B cell (primary cell): Measurements from ENCODE around the gene UBALD2. TPM values are rescaled to one million over a fixed set of nuclear protein-coding genes. Genes with fewer than 3 reads are reported as not detected.

ENCODE experiments used
- ATAC-seq: fragments of 200-7000 bp; cut with Tn5 transposase; one replicate; pipeline ENCODE4 v1.10.0; 2021; ENCODE audit warnings: low read depth, mild to moderate bottlenecking, moderate number of reproducible peaks, moderate library complexity
- CTCF ChIA-PET: fragments of 350-600 bp; sonication (Branson Sonifier 250); formaldehyde crosslinking; loops from one replicate; lab custom pipeline; 2021; ENCODE audit warnings: antibody characterized with exemption, inconsistent platforms; lab: Charles Lee
- POLR2A ChIA-PET: fragments of 350-600 bp; sonication (Branson Sonifier 250); formaldehyde crosslinking; loops from one replicate; lab custom pipeline; 2021; ENCODE audit warnings: antibody characterized with exemption; lab: Charles Lee
- DNase-seq: peaks from one replicate; pipeline ENCODE4 v3.0.0; 2013
- H2AFZ ChIP-seq: 2 replicates; pipeline ENCODE4 v1.6.1; 2012; ENCODE audit warnings: mild to moderate bottlenecking, low read depth, low read length; ENCODE audit not compliant: insufficient read depth, poor library complexity, severe bottlenecking
- H3K27ac ChIP-seq, 2 donors: 1 replicate in 1 of 2; 2 replicates in 1 of 2; pipeline ENCODE4 v1.5.1; 2012 to 2013; ENCODE audit warnings: low read length in 2 of 2, mild to moderate bottlenecking in 2 of 2, moderate library complexity in 1 of 2
- H3K27me3 ChIP-seq, 4 experiments: fragments of 200-600 bp in 1 of 4; sonication (generic) in 1 of 4; replicated peaks in 1 of 4; 1 replicate in 2 of 4; 2 replicates in 2 of 4; pipeline versions ENCODE4 v1.6.1 to v1.7.0; 2013 to 2016; ENCODE audit warnings: low read length in 3 of 4, mild to moderate bottlenecking in 2 of 4, mixed read lengths in 1 of 4, moderate library complexity in 1 of 4; ENCODE audit not compliant: insufficient read depth in 4 of 4, control insufficient read depth in 3 of 4; ENCODE audit errors: control extremely low read depth in 1 of 4
- H3K36me3 ChIP-seq, 2 experiments: replicated peaks in 1 of 2; 1 replicate in 1 of 2; 2 replicates in 1 of 2; pipeline versions ENCODE4 v1.6.1 to v1.7.1; 2013; ENCODE audit warnings: low read length in 1 of 2; ENCODE audit not compliant: insufficient read depth in 2 of 2, control insufficient read depth in 1 of 2; ENCODE audit errors: control extremely low read depth in 1 of 2, extremely low read depth in 1 of 2
- H3K4me1 ChIP-seq, 2 donors: fragments of 200-600 bp in 1 of 2; sonication (generic) in 1 of 2; 1 replicate in 1 of 2; 2 replicates in 1 of 2; pipeline versions ENCODE4 v1.5.1 to v1.6.1; 2013 to 2017; ENCODE audit warnings: low read length in 2 of 2; ENCODE audit not compliant: control insufficient read depth in 2 of 2, insufficient read depth in 2 of 2
- H3K4me2 ChIP-seq: replicated peaks from 2 replicates; pipeline ENCODE3; 2012; ENCODE audit warnings: mild to moderate bottlenecking, low read depth, low read length; ENCODE audit not compliant: poor library complexity, severe bottlenecking
- H3K4me3 ChIP-seq, 5 experiments: fragments of 200-600 bp in 1 of 5; sonication (generic) in 1 of 5; 1 replicate in 3 of 5; 2 replicates in 2 of 5; pipeline versions ENCODE4 v1.5.1 to v1.7.0; 2011 to 2016; ENCODE audit warnings: low read length in 4 of 5, mild to moderate bottlenecking in 4 of 5, low read depth in 2 of 5, control low read depth in 1 of 5, moderate library complexity in 1 of 5; ENCODE audit not compliant: insufficient read depth in 1 of 5; ENCODE audit errors: control extremely low read depth in 1 of 5, extremely low read depth in 1 of 5
- H3K79me2 ChIP-seq: fragments of 200-600 bp; sonication (generic); one replicate; pipeline ENCODE4 v1.6.0; 2016; ENCODE audit warnings: low read length; ENCODE audit not compliant: control insufficient read depth, insufficient read depth
- H3K9ac ChIP-seq: fragments of 200-600 bp; sonication (generic); 2 replicates; pipeline ENCODE4 v1.6.1; 2017; ENCODE audit warnings: mild to moderate bottlenecking, low read length, moderate library complexity
- H3K9me3 ChIP-seq, 3 donors: one replicate each; pipeline versions ENCODE4 v1.6.1 to v1.7.1; 2013; ENCODE audit warnings: low read length in 2 of 3; ENCODE audit not compliant: control insufficient read depth in 2 of 3, insufficient read depth in 1 of 3; ENCODE audit errors: control extremely low read depth in 1 of 3
- H4K20me1 ChIP-seq: 2 replicates; pipeline ENCODE4 v1.6.0; 2012; ENCODE audit warnings: mild to moderate bottlenecking, low read length; ENCODE audit not compliant: insufficient read depth, control insufficient read depth, poor library complexity, severe bottlenecking
- H3K27ac Mint-ChIP-seq: one replicate; pipeline ENCODE4 v1.8.0; 2021; ENCODE audit warnings: mixed read lengths
- H3K27me3 Mint-ChIP-seq: one replicate; pipeline ENCODE4 v1.8.0; 2021; ENCODE audit warnings: mixed read lengths
- H3K4me1 Mint-ChIP-seq: one replicate; pipeline ENCODE4 v1.8.0; 2021; ENCODE audit warnings: mixed read lengths
- H3K4me3 Mint-ChIP-seq: one replicate; pipeline ENCODE4 v1.8.0; 2021; ENCODE audit warnings: mixed read lengths
- H3K9me3 Mint-ChIP-seq: one replicate; pipeline ENCODE4 v1.8.0; 2022; ENCODE audit warnings: mixed read lengths; ENCODE audit not compliant: insufficient read depth
- EZH2 ChIP-seq: IDR thresholded peaks from 2 replicates; pipeline ENCODE4 v1.6.1; 2012; ENCODE audit warnings: borderline replicate concordance, low read depth, mild to moderate bottlenecking, moderate library complexity, low read length; ENCODE audit not compliant: insufficient read depth, poor library complexity, severe bottlenecking
- WGBS: methylation state at CpG from one replicate; pipeline ENCODE4 v1.1.5; 2013; ENCODE audit warnings: missing lambda C conversion rate; ENCODE audit not compliant: insufficient coverage; 5-methylcytosine and 5-hydroxymethylcytosine counted together
- intact Hi-C: fragments of 100-400 bp; cut with micrococcal nuclease; formaldehyde crosslinking; loops from one replicate; pipeline ENCODE4 v1.10.0; 2022
- polyA plus RNA-seq: library from polyadenylated mRNA; depleted of rRNA; stranded (reverse); fragments of >200 nt; gene quantifications from 2 replicates; pipeline ENCODE4 v1.2.3, GENCODE V29; 2012
- total RNA-seq, 2 donors: library from RNA; stranded (reverse); fragments of 120-200 nt in 1 of 2; gene quantifications; 1 replicate in 1 of 2; 2 replicates in 1 of 2; pipeline versions ENCODE4 v1.2.3 to v1.2.4, GENCODE V29; 2013 to 2022
- TF ChIP-seq, protein P1 (sequence below): fragments of 200-600 bp; IDR thresholded peaks from one replicate; pipeline ENCODE4 v1.8.0; 2022; ENCODE audit warnings: antibody characterized with exemption, mild to moderate bottlenecking

The UBALD2 gene
- total and polyA plus RNA-seq, 2 donors (not counting 1 experiment from before 2014, with no cell fraction given): 78.9 to 155 TPM

DNA sequence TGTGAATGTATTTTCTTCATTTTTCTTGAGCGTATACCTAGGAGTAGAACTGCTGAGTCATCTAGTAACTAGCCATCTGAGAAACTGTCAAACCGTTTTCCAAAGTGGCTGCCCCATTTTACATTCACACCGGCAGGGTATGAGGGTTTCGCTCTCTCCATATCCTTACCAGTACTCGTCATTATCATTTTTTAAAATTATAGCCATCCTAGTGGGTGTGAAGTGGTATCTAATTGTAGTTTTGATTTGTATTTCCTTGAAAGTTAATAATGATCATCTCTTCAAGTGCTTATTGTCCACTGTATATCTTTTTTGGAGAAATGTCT is 30.8 kb upstream of the UBALD2 start:
- Histone ChIP-seq H2AFZ (no peak overlapping the region), H3K79me2 (no peaks in the 10 kb centered on the region), H4K20me1 (no peaks in the 10 kb centered on the region), H3K4me1 (no peaks in the 10 kb centered on the region), H3K9me3 (peaks cover 0 to 1% (median 0%) of the 10 kb centered on the region in 3 donors), H3K27me3 (peaks cover 0 to 5% (median 2%) of the 10 kb centered on the region in 4 experiments), H3K36me3 (no peaks in the 10 kb centered on the region), H3K4me3 (no peak overlapping the region), H3K27ac (no peak overlapping the region), H3K9ac (no peak overlapping the region), H3K4me2 (no peak overlapping the region)
- ChIA-PET POLR2A (no interaction called here), CTCF (interaction anchor here (0.6 kb wide), 1 partner anchor 51 kb away, joined by 3 read pairs; no protein-coding TSS in a partner anchor)
- ATAC-seq (no peak), DNase-seq (no peak)
- WGBS: no CpG with 5 or more reads among the region's 5 CpGs
- Mint-ChIP-seq H3K9me3 (no peaks in the 10 kb centered on the region), H3K27ac (no peak overlapping the region), H3K4me3 (no peak overlapping the region), H3K27me3 (peaks cover 11% of the 10 kb centered on the region), H3K4me1 (peaks cover 2% of the 10 kb centered on the region)
- no peak for TF ChIP-seq EZH2
- intact Hi-C loops: no loop called here

DNA sequence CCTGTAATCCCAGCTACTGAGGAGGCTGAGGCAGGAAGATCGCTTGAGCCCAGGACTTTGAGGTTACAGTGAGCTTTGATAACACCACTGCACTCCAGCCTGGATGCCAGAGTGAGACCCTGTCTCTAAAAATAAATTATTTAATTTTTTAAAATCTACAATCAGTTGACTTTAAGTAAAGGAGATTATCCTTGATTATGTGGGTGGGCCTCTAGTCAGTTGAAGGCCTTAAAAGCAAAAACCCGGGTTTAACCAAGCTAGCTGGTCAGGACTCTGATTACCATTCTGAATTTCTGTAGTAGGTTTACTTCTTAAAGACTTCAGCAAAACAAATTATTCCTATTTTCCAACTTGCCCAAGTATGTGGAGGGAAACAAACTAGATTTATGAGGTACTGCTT is 29.3 kb upstream of the UBALD2 start:
- no CpG with 5 or more reads among the region's 2 CpGs for WGBS
- TF ChIP-seq, protein P1, sequence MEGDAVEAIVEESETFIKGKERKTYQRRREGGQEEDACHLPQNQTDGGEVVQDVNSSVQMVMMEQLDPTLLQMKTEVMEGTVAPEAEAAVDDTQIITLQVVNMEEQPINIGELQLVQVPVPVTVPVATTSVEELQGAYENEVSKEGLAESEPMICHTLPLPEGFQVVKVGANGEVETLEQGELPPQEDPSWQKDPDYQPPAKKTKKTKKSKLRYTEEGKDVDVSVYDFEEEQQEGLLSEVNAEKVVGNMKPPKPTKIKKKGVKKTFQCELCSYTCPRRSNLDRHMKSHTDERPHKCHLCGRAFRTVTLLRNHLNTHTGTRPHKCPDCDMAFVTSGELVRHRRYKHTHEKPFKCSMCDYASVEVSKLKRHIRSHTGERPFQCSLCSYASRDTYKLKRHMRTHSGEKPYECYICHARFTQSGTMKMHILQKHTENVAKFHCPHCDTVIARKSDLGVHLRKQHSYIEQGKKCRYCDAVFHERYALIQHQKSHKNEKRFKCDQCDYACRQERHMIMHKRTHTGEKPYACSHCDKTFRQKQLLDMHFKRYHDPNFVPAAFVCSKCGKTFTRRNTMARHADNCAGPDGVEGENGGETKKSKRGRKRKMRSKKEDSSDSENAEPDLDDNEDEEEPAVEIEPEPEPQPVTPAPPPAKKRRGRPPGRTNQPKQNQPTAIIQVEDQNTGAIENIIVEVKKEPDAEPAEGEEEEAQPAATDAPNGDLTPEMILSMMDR: no peak
- TF ChIP-seq EZH2: no peak
- H2AFZ ChIP-seq: no peak overlapping the region
- Mint-ChIP-seq H3K27me3 (peaks cover 9% of the 10 kb centered on the region), H3K27ac (no peak overlapping the region), H3K4me1 (peaks cover 4% of the 10 kb centered on the region), H3K9me3 (no peaks in the 10 kb centered on the region), H3K4me3 (no peak overlapping the region)
- H3K4me3 ChIP-seq: no peak overlapping the region
- ATAC-seq (no peak), DNase-seq (no peak)
- ChIA-PET CTCF (interaction anchor here (0.9 kb wide), 1 partner anchor 44 kb away, joined by 4 read pairs; no protein-coding TSS in a partner anchor), POLR2A (no interaction called here)
- no peak overlapping the region for H3K27ac ChIP-seq
- H3K36me3 ChIP-seq: no peaks in the 10 kb centered on the region
- no peaks in the 10 kb centered on the region for H3K79me2 ChIP-seq
- H3K4me2 ChIP-seq: no peak overlapping the region
- peaks cover 8 to 9% of the 10 kb centered on the region in 2 donors for H3K4me1 ChIP-seq
- H3K27me3 ChIP-seq: peaks cover 0 to 12% (median 6%) of the 10 kb centered on the region in 4 experiments
- H3K9me3 ChIP-seq: peaks cover 0 to 2% (median 1%) of the 10 kb centered on the region in 3 donors
- intact Hi-C loops: no loop called here
- no peak overlapping the region for H3K9ac ChIP-seq
- no peaks in the 10 kb centered on the region for H4K20me1 ChIP-seq
